Lower lobe of right lung (tissue), 2 donors: ENCODE measurements around the gene GSK3B. TPM values are rescaled to one million over a fixed set of nuclear protein-coding genes. Genes with fewer than 3 reads are reported as not detected.
A peak's percentile ranks its signal among the peaks of the same experiment; 100 is the strongest.

Experiments
- ATAC-seq, 2 donors: fragments of 200-7000 bp; cut with Tn5 transposase; one replicate each; pipeline ENCODE4 v1.9.1; 2020 to 2022; ENCODE audit warnings: mild to moderate bottlenecking in 2 of 2, moderate library complexity in 2 of 2
- DNase-seq: peaks from one replicate; pipeline ENCODE4 v3.0.0-alpha.2; 2020
- H3K27ac ChIP-seq: fragments of 200-600 bp; one replicate; pipeline ENCODE4 v1.8.0; 2022
- H3K27me3 ChIP-seq: fragments of 200-600 bp; one replicate; pipeline ENCODE4 v1.8.0; 2022; ENCODE audit warnings: low read depth
- H3K36me3 ChIP-seq: fragments of 200-600 bp; one replicate; pipeline ENCODE4 v1.8.0; 2022; ENCODE audit warnings: mild to moderate bottlenecking
- H3K4me1 ChIP-seq: fragments of 200-600 bp; one replicate; pipeline ENCODE4 v1.8.0; 2022
- H3K4me3 ChIP-seq: fragments of 200-600 bp; one replicate; pipeline ENCODE4 v1.8.0; 2022; ENCODE audit warnings: mild to moderate bottlenecking
- H3K9me3 ChIP-seq: fragments of 200-600 bp; one replicate; pipeline ENCODE4 v1.8.0; 2022
- CTCF ChIP-seq: fragments of 200-600 bp; IDR thresholded peaks from one replicate; pipeline ENCODE4 v1.8.0; 2022; ENCODE audit warnings: antibody characterized with exemption, mild to moderate bottlenecking
- intact Hi-C: fragments of 100-400 bp; cut with DNase I; formaldehyde crosslinking; loops from one replicate; pipeline ENCODE4 v1.11.0; 2022
- total RNA-seq: library from RNA; stranded (reverse); fragmentation: NEBNext Ultra II Directional; extraction: Animal tissue kit (Norgen Biotek cat#: 25700); gene quantifications from one replicate; pipeline ENCODE4 v1.2.1, GENCODE V29; 2021
- donor health status: DM: no; HTN: yes; CAD: no; lungs with severe emphysema.

Gene GSK3B
- total RNA-seq, 1 donor from 2014 or later = 48.4 TPM

- H3K36me3 ChIP-seq = no peaks in the 10 kb centered on the region
- intact Hi-C loops = no loop called here
- no peaks in the 10 kb centered on the region for H3K27me3 ChIP-seq
- H3K4me1 ChIP-seq = peaks cover 1% of the 10 kb centered on the region
- no peak overlapping the region for H3K27ac ChIP-seq
- ATAC-seq (no peak), DNase-seq (no peak)
- no peak overlapping the region for H3K4me3 ChIP-seq
- H3K9me3 ChIP-seq = no peaks in the 10 kb centered on the region
- no peak for TF ChIP-seq CTCF
Measured at GRCh38 chr3:120103276-120103675, 9.0 kb upstream of the GSK3B start.

GRCh38 chr3:120102674-120103073 is 8.4 kb upstream of the GSK3B start:
- intact Hi-C loops = no loop called here
- no peak for TF ChIP-seq CTCF
- Histone ChIP-seq H3K36me3 (no peaks in the 10 kb centered on the region), H3K4me1 (peaks cover 3% of the 10 kb centered on the region), H3K27me3 (no peaks in the 10 kb centered on the region), H3K9me3 (no peaks in the 10 kb centered on the region), H3K27ac (no peak overlapping the region), H3K4me3 (no peak overlapping the region)
- DNase-seq = no peak
- peak in 1 of 2 donors; percentile 26 for ATAC-seq

GRCh38 chr3:120102232-120102631 is 8.0 kb upstream of the GSK3B start:
- H3K4me3 ChIP-seq = no peak overlapping the region
- H3K36me3 ChIP-seq = no peaks in the 10 kb centered on the region
- no peak for TF ChIP-seq CTCF
- DNase-seq (no peak), ATAC-seq (no peak)
- intact Hi-C loops = no loop called here
- H3K27me3 ChIP-seq = no peaks in the 10 kb centered on the region
- no peak overlapping the region for H3K27ac ChIP-seq
- no peaks in the 10 kb centered on the region for H3K9me3 ChIP-seq
- H3K4me1 ChIP-seq = peaks cover 3% of the 10 kb centered on the region

GRCh38 chr3:120101624-120102023 is 7.4 kb upstream of the GSK3B start:
- Histone ChIP-seq H3K4me1 (peaks cover 7% of the 10 kb centered on the region), H3K9me3 (no peaks in the 10 kb centered on the region), H3K27me3 (no peaks in the 10 kb centered on the region), H3K4me3 (no peak overlapping the region), H3K36me3 (no peaks in the 10 kb centered on the region), H3K27ac (no peak overlapping the region)
- DNase-seq (no peak), ATAC-seq (no peak)
- no peak for TF ChIP-seq CTCF
- intact Hi-C loops = no loop called here

GRCh38 chr3:120100711-120101110 is 6.5 kb upstream of the GSK3B start:
- Histone ChIP-seq H3K4me3 (no peak overlapping the region), H3K27ac (no peak overlapping the region), H3K9me3 (no peaks in the 10 kb centered on the region), H3K36me3 (no peaks in the 10 kb centered on the region), H3K4me1 (peaks cover 15% of the 10 kb centered on the region), H3K27me3 (no peaks in the 10 kb centered on the region)
- intact Hi-C loops = no loop called here
- no peak for DNase-seq
- ATAC-seq = no peak
- no peak for TF ChIP-seq CTCF

GRCh38 chr3:120098710-120099109 is 4.5 kb upstream of the GSK3B start:
- H3K4me1 ChIP-seq = peaks cover 15% of the 10 kb centered on the region
- DNase-seq (no peak), ATAC-seq (no peak)
- no peak overlapping the region for H3K4me3 ChIP-seq
- H3K27ac ChIP-seq = no peak overlapping the region
- H3K27me3 ChIP-seq = no peaks in the 10 kb centered on the region
- H3K9me3 ChIP-seq = no peaks in the 10 kb centered on the region
- intact Hi-C loops = loop anchor here (10.0 kb wide), 1 partner anchor 194 kb away; no protein-coding TSS in a partner anchor
- no peaks in the 10 kb centered on the region for H3K36me3 ChIP-seq
- no peak for TF ChIP-seq CTCF
